ENCODE measurements around the gene HLA-DRA. TPM values are rescaled to one million over a fixed set of nuclear protein-coding genes. Genes with fewer than 3 reads are reported as not detected.

HLA-DRA gene
- total RNA-seq, 8 experiments from 2014 or later = 0.25 to 23.9 (median 0.40) TPM; not detected in 5

DNA sequence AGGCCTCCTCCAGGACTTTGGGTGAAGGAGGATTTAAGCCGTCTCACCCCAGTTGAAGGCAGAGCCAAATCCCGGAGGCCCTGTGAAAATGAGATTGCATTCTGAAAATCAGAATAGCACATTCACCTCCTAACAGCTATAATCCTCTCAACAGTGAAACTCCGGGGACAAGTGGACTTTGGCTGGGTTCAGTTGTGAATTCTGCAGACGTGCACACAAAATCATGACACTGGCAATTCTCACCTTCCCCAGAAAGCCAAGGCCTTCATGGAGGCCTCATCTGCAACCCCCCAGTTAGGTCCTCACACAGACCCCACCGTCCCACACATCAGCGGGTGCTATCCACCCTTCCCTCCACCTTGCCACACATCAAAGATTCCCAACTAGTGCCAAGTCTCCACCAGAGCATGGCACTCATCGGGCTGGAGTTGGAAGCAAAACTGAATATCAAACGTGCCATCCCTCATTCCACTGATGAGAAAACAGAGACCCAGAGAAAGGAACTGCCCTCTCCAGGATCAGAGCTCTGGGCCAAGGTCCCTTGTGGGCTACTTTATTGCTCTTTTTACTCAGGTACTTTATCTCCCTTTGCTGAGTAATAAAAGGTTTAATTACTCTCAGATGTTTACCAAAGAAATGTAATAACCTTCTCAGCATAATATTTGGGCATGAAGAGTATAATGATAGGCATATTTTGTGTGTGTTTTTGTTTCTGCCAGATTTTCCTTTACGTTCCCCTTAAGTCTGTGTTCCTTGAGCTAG, 27.9 kb upstream of the HLA-DRA start:
- Histone ChIP-seq H3K27ac (no peak overlapping the region), H3K4me1 (replicated peaks in 1 of 2) (no peaks in the 10 kb centered on the region), H3K4me3 (no peak overlapping the region)
- in situ Hi-C loops (cut with MboI; ENCODE audit: low pct_unique_long_range_greater_than_20kb in 2 of 9, low sequenced_read_pairs in 9 of 9, unreplicated experiment in 9 of 9) = loop anchor here in 5 of 9 experiments (10.0 to 25.0 kb wide), 2 partner anchors 376 to 383 kb away; no protein-coding TSS in a partner anchor
- ATAC-seq (replicated peaks in 6 of 8) = no peak
- 30 to 96% (median 67%) methylated on average over 1 to 5 of the region's 9 CpGs; no CpG with 5 or more reads in 1 of the 10 experiments for WGBS, 10 experiments

- no peaks in the 10 kb centered on the region for H3K4me1 ChIP-seq (replicated peaks in 1 of 2)
- ATAC-seq (replicated peaks in 6 of 8) = peak; percentile 78 to 92 (median 85)
- in situ Hi-C loops (cut with MboI; ENCODE audit: low pct_unique_long_range_greater_than_20kb in 2 of 9, low sequenced_read_pairs in 9 of 9, unreplicated experiment in 9 of 9) = loop anchor here in 5 of 9 experiments (10.0 to 25.0 kb wide), 2 partner anchors 374 to 381 kb away; no protein-coding TSS in a partner anchor
- no peak overlapping the region for H3K4me3 ChIP-seq
- no peak overlapping the region for H3K27ac ChIP-seq
- WGBS, 10 experiments = 6 to 41% (median 16%) methylated on average over 2 to 11 of the region's 11 CpGs; no CpG with 5 or more reads in 2 of the 10 experiments
Measured at GRCh38 chr6:32413427-32414047, 26.1 kb upstream of the HLA-DRA start.

DNA sequence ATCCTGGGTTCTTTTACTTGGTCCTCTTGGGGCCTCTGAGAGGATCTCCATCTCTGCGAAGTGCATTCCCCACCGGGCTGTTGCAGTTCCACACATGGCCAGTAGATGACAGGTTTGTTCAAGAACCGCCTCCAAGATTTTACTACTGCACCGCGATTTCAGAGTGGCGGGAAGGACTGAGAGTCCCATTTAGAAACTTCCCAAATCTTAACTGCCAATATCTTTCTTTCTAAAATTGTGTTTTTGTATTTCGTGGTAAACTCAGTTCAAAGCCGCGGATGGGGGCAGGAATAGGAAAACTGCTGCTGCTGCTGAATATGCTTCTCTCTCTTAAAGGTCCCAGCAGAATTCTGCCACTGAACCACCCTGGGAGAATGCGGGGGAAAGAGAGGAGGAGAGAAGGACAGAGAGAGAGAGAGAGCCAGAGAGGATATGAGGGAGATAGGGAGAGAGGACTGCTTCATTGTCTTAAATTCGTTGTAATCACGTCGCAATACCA, 24.1 kb upstream of the HLA-DRA start:
- no peak overlapping the region for H3K4me3 ChIP-seq
- 0 to 47% (median 20%) methylated on average over 1 to 13 of the region's 13 CpGs; no CpG with 5 or more reads in 1 of the 10 experiments for WGBS, 10 experiments

GRCh38 chr6:32416036-32416435, 23.7 kb upstream of the HLA-DRA start:
- Histone ChIP-seq H3K4me3 (no peak overlapping the region), H3K27ac (no peak overlapping the region), H3K4me1 (replicated peaks in 1 of 2) (no peaks in the 10 kb centered on the region)
- in situ Hi-C loops (cut with MboI; ENCODE audit: low pct_unique_long_range_greater_than_20kb in 2 of 9, low sequenced_read_pairs in 9 of 9, unreplicated experiment in 9 of 9) = loop anchor here in 5 of 9 experiments (10.0 to 25.0 kb wide), 2 partner anchors 371 to 379 kb away; no protein-coding TSS in a partner anchor
- WGBS, 10 experiments = 22 to 92% (median 80%) methylated on average over 1 to 3 of the region's 3 CpGs; no CpG with 5 or more reads in 3 of the 10 experiments
- ATAC-seq (replicated peaks in 6 of 8) = no peak

More for the DNA sequence above, 24.1 kb upstream of the HLA-DRA start:
- Histone ChIP-seq H3K4me1 (replicated peaks in 1 of 2) (no peaks in the 10 kb centered on the region), H3K27ac (no peak overlapping the region)
- in situ Hi-C loops (cut with MboI; ENCODE audit: low pct_unique_long_range_greater_than_20kb in 2 of 9, low sequenced_read_pairs in 9 of 9, unreplicated experiment in 9 of 9) = loop anchor here in 5 of 9 experiments (10.0 to 25.0 kb wide), 2 partner anchors 372 to 379 kb away; no protein-coding TSS in a partner anchor
- peak in 5 of 8 experiments; percentile 38 to 88 (median 72) for ATAC-seq (replicated peaks in 6 of 8)

DNA sequence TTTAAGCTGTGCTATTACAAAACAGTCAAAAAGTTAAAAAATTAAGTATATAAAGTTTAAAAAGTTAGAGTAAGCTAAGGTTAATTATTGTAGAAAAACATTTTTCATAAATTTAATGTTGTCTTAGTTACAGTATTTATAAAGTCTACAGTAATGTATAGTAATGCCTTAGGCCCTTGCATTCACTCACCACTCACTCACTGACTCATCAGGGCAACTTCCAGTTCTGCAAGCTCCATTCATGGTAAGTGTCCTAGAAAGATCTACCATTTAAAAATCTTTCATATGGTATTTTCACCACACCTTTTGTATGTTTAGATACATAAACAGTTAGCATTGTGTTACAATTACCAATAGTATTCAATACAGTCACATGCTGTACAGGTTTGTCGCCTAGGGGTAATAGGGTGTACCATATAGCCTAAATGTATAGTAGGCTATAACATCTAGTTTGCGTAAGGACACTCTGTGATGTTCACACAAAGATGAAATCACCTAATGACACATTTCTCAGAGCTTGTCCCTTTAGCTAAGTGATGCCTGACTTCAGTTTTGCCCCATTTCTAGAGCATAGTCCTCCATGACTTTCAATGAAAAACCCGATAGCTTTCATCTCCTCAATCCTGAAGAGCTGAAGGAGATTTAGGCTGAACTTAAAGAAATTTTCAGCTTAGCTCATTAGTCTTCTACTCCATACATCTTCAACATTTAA, 14.9 kb upstream of the HLA-DRA start:
- no peak for ATAC-seq (replicated peaks in 6 of 8)
- 33 to 100% (median 88%) methylated on average over 1 to 3 of the region's 3 CpGs; no CpG with 5 or more reads in 2 of the 10 experiments for WGBS, 10 experiments
- no peak overlapping the region for H3K4me3 ChIP-seq
- H3K4me1 ChIP-seq (replicated peaks in 1 of 2) = no peaks in the 10 kb centered on the region
- in situ Hi-C loops (cut with MboI; ENCODE audit: low pct_unique_long_range_greater_than_20kb in 2 of 9, low sequenced_read_pairs in 9 of 9, unreplicated experiment in 9 of 9) = loop anchor here in 8 of 9 experiments (10.0 to 25.0 kb wide), 5 partner anchors 263 to 363 kb away; no protein-coding TSS in a partner anchor
- H3K27ac ChIP-seq = no peak overlapping the region

DNA sequence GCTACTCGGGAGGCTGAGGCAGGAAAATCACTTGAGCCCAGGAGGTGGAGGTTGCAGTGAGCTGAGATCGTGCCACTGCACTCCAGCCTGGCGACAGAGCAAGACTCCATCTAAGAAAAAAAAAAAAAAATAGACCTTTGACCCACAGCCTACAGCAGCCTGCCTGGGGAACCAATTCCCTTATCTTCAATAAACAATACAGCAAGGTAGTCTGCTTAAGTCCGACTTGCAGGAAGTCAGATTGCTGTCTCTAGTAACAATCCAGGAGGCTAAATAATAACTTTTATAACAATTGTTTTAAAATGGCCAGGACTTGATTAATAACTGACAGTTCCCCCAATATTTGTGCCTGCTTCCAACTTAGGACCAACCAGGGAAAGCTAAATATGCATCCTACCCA, 13.3 kb upstream of the HLA-DRA start:
- Histone ChIP-seq H3K4me1 (replicated peaks in 1 of 2) (no peaks in the 10 kb centered on the region), H3K4me3 (no peak overlapping the region), H3K27ac (no peak overlapping the region)
- ATAC-seq (replicated peaks in 6 of 8) = no peak
- in situ Hi-C loops (cut with MboI; ENCODE audit: low pct_unique_long_range_greater_than_20kb in 2 of 9, low sequenced_read_pairs in 9 of 9, unreplicated experiment in 9 of 9) = loop anchor here in 6 of 9 experiments (10.0 to 25.0 kb wide), 5 partner anchors 261 to 361 kb away; no protein-coding TSS in a partner anchor
- WGBS, 10 experiments = 17 to 100% (median 86%) methylated on average over 1 to 3 of the region's 4 CpGs; no CpG with 5 or more reads in 4 of the 10 experiments

DNA sequence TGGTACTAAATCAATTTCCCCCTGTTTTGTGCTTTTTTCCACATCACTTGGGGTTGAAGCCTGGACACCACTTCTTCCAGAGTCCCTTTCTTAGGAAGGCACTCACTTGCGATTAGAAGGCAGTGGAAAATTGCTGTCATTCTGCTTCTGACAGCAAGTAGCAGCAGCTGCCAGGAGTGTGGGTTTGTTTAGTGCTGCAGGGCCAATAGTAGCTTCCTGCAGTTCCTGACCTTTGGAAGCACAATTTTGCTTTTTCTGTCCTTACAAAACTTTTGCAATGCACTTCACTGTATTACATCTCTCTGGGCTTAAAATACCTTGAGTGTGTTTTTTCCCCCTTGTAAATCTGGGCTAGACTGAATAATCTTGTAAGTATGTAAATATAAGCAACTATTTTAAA, 12.5 kb upstream of the HLA-DRA start:
- Histone ChIP-seq H3K27ac (no peak overlapping the region), H3K4me1 (replicated peaks in 1 of 2) (no peaks in the 10 kb centered on the region), H3K4me3 (no peak overlapping the region)
- WGBS, 10 experiments = 0 to 100% (median 78%) methylated on average over 1 of the region's 1 CpG; no CpG with 5 or more reads in 3 of the 10 experiments
- no peak for ATAC-seq (replicated peaks in 6 of 8)
- in situ Hi-C loops (cut with MboI; ENCODE audit: low pct_unique_long_range_greater_than_20kb in 2 of 9, low sequenced_read_pairs in 9 of 9, unreplicated experiment in 9 of 9) = loop anchor here in 6 of 9 experiments (10.0 to 25.0 kb wide), 5 partner anchors 260 to 360 kb away; no protein-coding TSS in a partner anchor

DNA sequence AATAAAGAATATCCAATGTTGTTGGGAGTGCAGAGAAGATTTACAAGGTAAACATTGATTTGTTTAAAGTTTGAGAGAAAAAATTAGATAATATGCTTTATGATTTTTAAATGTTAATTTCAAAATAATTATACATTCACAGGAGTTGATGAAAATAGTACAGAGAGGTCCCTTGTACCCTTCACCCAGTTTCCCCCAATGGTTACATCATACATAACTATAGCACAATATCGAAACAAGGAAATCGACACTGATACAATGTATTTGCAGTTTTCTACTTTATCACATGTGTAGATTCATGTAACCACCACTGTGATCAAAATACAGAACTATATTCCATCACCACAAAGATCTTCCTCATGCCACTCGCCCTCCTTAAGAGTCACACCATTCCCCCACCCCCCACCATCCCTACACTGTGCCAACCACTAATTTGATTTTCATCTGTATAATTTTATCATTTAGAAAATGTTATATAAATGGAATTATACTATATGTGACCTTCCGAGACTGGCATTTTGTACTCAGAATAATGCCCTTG, 11.7 kb upstream of the HLA-DRA start:
- Histone ChIP-seq H3K4me3 (no peak overlapping the region), H3K4me1 (replicated peaks in 1 of 2) (no peaks in the 10 kb centered on the region), H3K27ac (no peak overlapping the region)
- in situ Hi-C loops (cut with MboI; ENCODE audit: low pct_unique_long_range_greater_than_20kb in 2 of 9, low sequenced_read_pairs in 9 of 9, unreplicated experiment in 9 of 9) = loop anchor here in 6 of 9 experiments (10.0 to 25.0 kb wide), 5 partner anchors 259 to 359 kb away; no protein-coding TSS in a partner anchor
- ATAC-seq (replicated peaks in 6 of 8) = no peak
- 30 to 100% (median 75%) methylated on average over 1 to 4 of the region's 4 CpGs; no CpG with 5 or more reads in 2 of the 10 experiments for WGBS, 10 experiments

DNA sequence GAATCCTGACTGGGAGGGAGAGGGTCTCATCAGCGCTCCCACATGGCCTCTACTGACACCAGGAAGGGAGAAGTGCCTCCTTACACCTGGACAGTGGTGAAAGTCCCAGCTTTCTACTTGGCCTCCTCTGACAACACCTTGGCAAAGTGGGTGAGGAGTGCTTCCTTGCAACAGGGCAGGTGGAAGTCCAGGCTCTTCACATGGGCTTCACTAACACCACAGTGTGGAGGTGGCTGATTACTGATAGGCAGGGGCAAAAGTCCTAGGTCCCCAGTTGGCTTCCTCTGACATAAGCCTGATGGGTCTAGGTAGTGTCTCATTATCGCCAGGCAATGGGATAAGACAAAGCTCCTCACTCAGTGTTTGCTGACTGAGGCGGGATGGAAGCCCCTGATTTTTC, 9.5 kb upstream of the HLA-DRA start:
- 14 to 100% (median 63%) methylated on average over 1 to 2 of the region's 3 CpGs; no CpG with 5 or more reads in 4 of the 10 experiments for WGBS, 10 experiments

DNA sequence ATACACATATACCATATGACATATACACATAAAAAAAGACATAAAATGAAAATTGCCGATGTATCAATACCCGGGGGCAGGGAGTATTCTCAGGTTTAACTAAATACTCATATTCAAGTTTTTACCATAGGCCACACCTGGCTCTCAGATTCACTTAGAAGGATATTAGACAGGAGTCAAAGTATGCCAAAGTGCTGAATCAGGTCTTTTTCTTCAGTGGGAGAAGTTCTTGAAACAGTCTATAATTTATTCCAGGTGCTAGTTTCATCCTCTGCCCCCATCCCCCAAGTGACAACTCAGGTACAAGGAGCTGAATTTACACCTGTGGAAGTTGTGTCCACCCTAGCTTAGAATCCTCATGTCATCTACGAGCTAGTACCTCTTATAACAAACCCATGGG, 8.5 kb upstream of the HLA-DRA start:
- Histone ChIP-seq H3K4me1 (replicated peaks in 1 of 2) (no peaks in the 10 kb centered on the region), H3K27ac (no peak overlapping the region), H3K4me3 (no peak overlapping the region)
- WGBS, 10 experiments = 0 to 71% (median 23%) methylated on average over 1 to 3 of the region's 3 CpGs; no CpG with 5 or more reads in 2 of the 10 experiments
- in situ Hi-C loops (cut with MboI; ENCODE audit: low pct_unique_long_range_greater_than_20kb in 2 of 9, low sequenced_read_pairs in 9 of 9, unreplicated experiment in 9 of 9) = loop anchor here in 4 of 9 experiments (25.0 kb wide), 3 partner anchors 256 to 356 kb away; no protein-coding TSS in a partner anchor
- no peak for ATAC-seq (replicated peaks in 6 of 8)

More for the DNA sequence above, 9.5 kb upstream of the HLA-DRA start:
- no peak overlapping the region for H3K4me3 ChIP-seq
- H3K27ac ChIP-seq = no peak overlapping the region
- no peak for ATAC-seq (replicated peaks in 6 of 8)
- in situ Hi-C loops (cut with MboI; ENCODE audit: low pct_unique_long_range_greater_than_20kb in 2 of 9, low sequenced_read_pairs in 9 of 9, unreplicated experiment in 9 of 9) = loop anchor here in 4 of 9 experiments (25.0 kb wide), 3 partner anchors 257 to 357 kb away; no protein-coding TSS in a partner anchor
- H3K4me1 ChIP-seq (replicated peaks in 1 of 2) = no peaks in the 10 kb centered on the region

DNA sequence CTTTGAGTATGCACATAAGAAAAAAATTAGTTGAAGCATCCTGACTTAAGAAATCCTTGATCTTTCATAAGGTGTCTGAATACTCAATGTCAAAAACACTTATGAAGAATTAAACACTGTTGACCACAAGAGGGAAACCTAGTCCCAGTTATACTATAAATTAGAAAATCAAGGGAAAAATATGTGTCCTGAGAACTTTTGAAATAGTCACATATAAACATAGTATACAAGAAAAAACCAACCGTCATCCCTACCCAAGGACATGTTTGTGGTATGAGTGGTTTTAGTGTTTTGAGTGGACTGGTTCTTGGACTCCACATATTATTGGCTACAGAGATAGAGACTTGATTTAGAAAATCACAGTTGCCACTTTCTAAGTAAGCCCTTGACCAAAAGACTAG, 7.6 kb upstream of the HLA-DRA start:
- 0 to 40% (median 5%) methylated on average over 1 of the region's 1 CpG; no CpG with 5 or more reads in 2 of the 10 experiments for WGBS, 10 experiments
- ATAC-seq (replicated peaks in 6 of 8) = no peak
- Histone ChIP-seq H3K4me3 (no peak overlapping the region), H3K27ac (no peak overlapping the region), H3K4me1 (replicated peaks in 1 of 2) (no peaks in the 10 kb centered on the region)
- in situ Hi-C loops (cut with MboI; ENCODE audit: low pct_unique_long_range_greater_than_20kb in 2 of 9, low sequenced_read_pairs in 9 of 9, unreplicated experiment in 9 of 9) = loop anchor here in 4 of 9 experiments (25.0 kb wide), 3 partner anchors 255 to 355 kb away; no protein-coding TSS in a partner anchor

Data from motor neuron (in vitro differentiated cells).